Neural cell (in vitro differentiated cells): ENCODE results near the gene PGBD4. TPM values are rescaled to one million over a fixed set of nuclear protein-coding genes. Genes with fewer than 3 reads are reported as not detected.

Source experiments
- H2AFZ ChIP-seq: fragments of 200-600, 300-800 bp; sonication (generic), shearing (Covaris generic); 2 replicates; pipeline ENCODE4 v1.6.0; 2014; ENCODE audit warnings: low read depth, mild to moderate bottlenecking, antibody characterized with exemption, low read length, moderate library complexity
- H3F3A ChIP-seq: fragments of 200-600 bp; shearing (Covaris generic); 2 replicates; pipeline ENCODE4 v1.6.1; 2016; ENCODE audit warnings: mild to moderate bottlenecking, moderate library complexity, mixed read lengths, antibody characterized with exemption, low read length; ENCODE audit not compliant: insufficient read depth, poor library complexity, severe bottlenecking
- H3K27ac ChIP-seq: fragments of 200-600, 300-800 bp; sonication (generic), shearing (Covaris generic); 2 replicates; pipeline ENCODE4 v1.5.1; 2014; ENCODE audit warnings: mild to moderate bottlenecking, low read length, moderate library complexity
- H3K27me3 ChIP-seq: fragments of 300-800, 200-600 bp; sonication (generic), shearing (Covaris generic); 2 replicates; pipeline ENCODE4 v1.6.0; 2014; ENCODE audit warnings: mild to moderate bottlenecking, low read depth, low read length, moderate library complexity; ENCODE audit not compliant: insufficient read depth
- H3K36me3 ChIP-seq: fragments of 300-800, 200-600 bp; sonication (generic), shearing (Covaris generic); 2 replicates; pipeline ENCODE4 v1.5.1; 2014; ENCODE audit warnings: mild to moderate bottlenecking, antibody characterized with exemption, low read length, moderate library complexity; ENCODE audit not compliant: insufficient read depth
- H3K4me2 ChIP-seq: fragments of 300-800, 200-600 bp; sonication (generic), shearing (Covaris generic); 2 replicates; pipeline ENCODE4 v1.6.0; 2014; ENCODE audit warnings: mild to moderate bottlenecking, low read length
- H3K4me3 ChIP-seq: fragments of 300-800, 200-600 bp; sonication (generic), shearing (Covaris generic); 2 replicates; pipeline ENCODE4 v1.5.1; 2014; ENCODE audit warnings: mild to moderate bottlenecking, low read length, moderate library complexity
- H3K79me2 ChIP-seq: fragments of 200-600 bp; shearing (Covaris generic); replicated peaks from 2 replicates; pipeline ENCODE4 v1.6.0; 2014; ENCODE audit warnings: mild to moderate bottlenecking, low read length, moderate library complexity; ENCODE audit not compliant: insufficient read depth
- H3K9ac ChIP-seq: fragments of 300-800, 200-600 bp; sonication (generic), shearing (Covaris generic); 2 replicates; pipeline ENCODE4 v1.6.1; 2016; ENCODE audit warnings: mild to moderate bottlenecking, low read length, mixed read lengths
- H3K9me2 ChIP-seq: fragments of 200-600 bp; shearing (Covaris generic); 2 replicates; pipeline ENCODE4 v1.6.1; 2016; ENCODE audit warnings: mild to moderate bottlenecking, low read length, mixed read lengths; ENCODE audit not compliant: insufficient read depth
- H3K9me3 ChIP-seq: fragments of 200-600, 300-800 bp; sonication (generic), shearing (Covaris generic); 2 replicates; pipeline ENCODE4 v1.6.1; 2016; ENCODE audit warnings: mild to moderate bottlenecking, mixed run types, low read length, moderate library complexity, mixed read lengths
- H4K20me1 ChIP-seq: fragments of 200-600 bp; shearing (Covaris generic); 2 replicates; pipeline ENCODE4 v1.6.1; 2016; ENCODE audit warnings: mild to moderate bottlenecking, mixed run types; ENCODE audit not compliant: insufficient read depth
- CTCF ChIP-seq: fragments of 450-650 bp; IDR thresholded peaks from 2 replicates; pipeline ENCODE4 v1.5.1; 2014; ENCODE audit warnings: antibody characterized with exemption, mild to moderate bottlenecking, moderate library complexity; ENCODE audit not compliant: poor library complexity, severe bottlenecking
- EP300 ChIP-seq: fragments of 450-650 bp; conservative IDR thresholded peaks from 2 replicates; pipeline ENCODE4 v1.6.1; 2014; ENCODE audit warnings: antibody characterized with exemption, mild to moderate bottlenecking, moderate library complexity; ENCODE audit not compliant: poor library complexity, severe bottlenecking
- EZH2 ChIP-seq: fragments of 200-600, 300-800 bp; shearing (Covaris generic), sonication (generic); IDR thresholded peaks from 2 replicates; pipeline ENCODE4 v1.6.1; 2014; ENCODE audit warnings: antibody characterized with exemption, low read length, borderline replicate concordance, mild to moderate bottlenecking; ENCODE audit not compliant: insufficient read depth, poor library complexity, severe bottlenecking
- MXI1 ChIP-seq: fragments of 450-650 bp; conservative IDR thresholded peaks from 2 replicates; pipeline ENCODE4 v1.6.1; 2014; ENCODE audit warnings: antibody characterized with exemption, mild to moderate bottlenecking; ENCODE audit not compliant: poor library complexity, severe bottlenecking
- POLR2AphosphoS5 ChIP-seq: IDR thresholded peaks from 2 replicates; pipeline ENCODE4 v1.6.1; 2012
- RAD21 ChIP-seq: fragments of 450-650 bp; conservative IDR thresholded peaks from 2 replicates; pipeline ENCODE4 v1.6.1; 2014; ENCODE audit warnings: antibody characterized with exemption, mild to moderate bottlenecking, moderate library complexity
- REST ChIP-seq: IDR thresholded peaks from 2 replicates; pipeline ENCODE4 v1.6.1; 2012; ENCODE audit warnings: borderline replicate concordance
- SMC3 ChIP-seq: fragments of 450-650 bp; conservative IDR thresholded peaks from 2 replicates; pipeline ENCODE4 v1.6.1; 2014; ENCODE audit warnings: antibody characterized with exemption, mild to moderate bottlenecking, moderate library complexity; ENCODE audit not compliant: poor library complexity
- TAF1 ChIP-seq: IDR thresholded peaks from 2 replicates; pipeline ENCODE4 v1.6.1; 2012; ENCODE audit warnings: low read depth
- polyA plus RNA-seq: library from polyadenylated mRNA; depleted of rRNA; stranded (reverse); fragments of >200 nt; gene quantifications from 2 replicates; pipeline ENCODE4 v1.2.3, GENCODE V29; 2014

Gene PGBD4
- polyA plus RNA-seq, 1 donor from 2014 or later, result 2.4 TPM

- H3K4me3 ChIP-seq, result no peak overlapping the region
- no peaks in the 10 kb centered on the region for H3F3A ChIP-seq
- H3K9me2 ChIP-seq, result no peaks in the 10 kb centered on the region
Observed at GRCh38 chr15:34132881-34133280, 31.0 kb downstream of the PGBD4 start.

GRCh38 chr15:34133511-34133910 lies 31.6 kb downstream of the PGBD4 start:
- H3K4me2 ChIP-seq, result no peak overlapping the region
- no peak overlapping the region for H2AFZ ChIP-seq
- no peaks in the 10 kb centered on the region for H3K36me3 ChIP-seq
- H3K9me3 ChIP-seq, result no peaks in the 10 kb centered on the region
- H3K9me2 ChIP-seq, result no peaks in the 10 kb centered on the region
- no peaks in the 10 kb centered on the region for H3K27me3 ChIP-seq
- no peak overlapping the region for H3K9ac ChIP-seq
- H3K4me3 ChIP-seq, result no peak overlapping the region
- H3F3A ChIP-seq, result no peaks in the 10 kb centered on the region
- H4K20me1 ChIP-seq, result no peaks in the 10 kb centered on the region
- H3K79me2 ChIP-seq, result no peaks in the 10 kb centered on the region
- TF ChIP-seq MXI1 (no peak), REST (no peak), SMC3 (no peak), TAF1 (no peak), EZH2 (no peak), EP300 (no peak), POLR2AphosphoS5 (no peak), RAD21 (no peak), CTCF (no peak)
- H3K27ac ChIP-seq, result no peak overlapping the region

More at GRCh38 chr15:34132881-34133280, 31.0 kb downstream of the PGBD4 start:
- H2AFZ ChIP-seq, result no peak overlapping the region
- H3K9me3 ChIP-seq, result no peaks in the 10 kb centered on the region
- TF ChIP-seq POLR2AphosphoS5, result no peak
- no peak for TF ChIP-seq SMC3
- TF ChIP-seq MXI1, result no peak
- TF ChIP-seq RAD21, result no peak
- H3K27ac ChIP-seq, result no peak overlapping the region
- H4K20me1 ChIP-seq, result no peaks in the 10 kb centered on the region
- H3K9ac ChIP-seq, result no peak overlapping the region
- no peak overlapping the region for H3K4me2 ChIP-seq
- H3K36me3 ChIP-seq, result no peaks in the 10 kb centered on the region
- no peaks in the 10 kb centered on the region for H3K27me3 ChIP-seq
- no peaks in the 10 kb centered on the region for H3K79me2 ChIP-seq
